HG03565 (cell line): ENCODE results near the gene LZTS3.
"Not testable (repeated sequence)": the region's sequence is repeated elsewhere in the genome, so short reads cannot be mapped to it uniquely, and the experiment has no call there.

ENCODE experiments used
- ATAC-seq: cut with Tn5 transposase; IDR thresholded peaks from one replicate; pipeline ENCODE4 v1.9.1; 2021; ENCODE audit warnings: mild to moderate bottlenecking, moderate library complexity; ENCODE audit not compliant: unreplicated experiment

Gene LZTS3

GRCh38 chr20:3193806-3194616 lies 20.7 kb upstream of the LZTS3 start:
- no peak for ATAC-seq

- ATAC-seq, result no peak
Observed at GRCh38 chr20:3192226-3193015, 19.1 kb upstream of the LZTS3 start.

- ATAC-seq, result no peak
Observed at GRCh38 chr20:3190681-3191111, 17.3 kb upstream of the LZTS3 start.

- no peak for ATAC-seq
Observed at GRCh38 chr20:3189561-3190131, 16.3 kb upstream of the LZTS3 start.

- no peak for ATAC-seq
Observed at GRCh38 chr20:3188823-3189413, 15.6 kb upstream of the LZTS3 start.

- not testable (repeated sequence) for ATAC-seq
Observed at GRCh38 chr20:3187861-3188260, 14.5 kb upstream of the LZTS3 start.

- ATAC-seq, result no peak
Observed at GRCh38 chr20:3183896-3184612, 10.7 kb upstream of the LZTS3 start.

- ATAC-seq, result not testable (repeated sequence)
Observed at GRCh38 chr20:3182429-3182828, 9.1 kb upstream of the LZTS3 start.

- no peak for ATAC-seq
Observed at GRCh38 chr20:3181270-3181669, 7.9 kb upstream of the LZTS3 start.

GRCh38 chr20:3180319-3180718 lies 7.0 kb upstream of the LZTS3 start:
- ATAC-seq, result no peak

GRCh38 chr20:3177746-3178485 lies 4.6 kb upstream of the LZTS3 start:
- no peak for ATAC-seq

GRCh38 chr20:3175270-3175669 lies 1.9 kb upstream of the LZTS3 start:
- ATAC-seq, result no peak

- ATAC-seq, result no peak
Observed at GRCh38 chr20:3174442-3175261, 1.3 kb upstream of the LZTS3 start.

- ATAC-seq, result peak; percentile 71
Observed at GRCh38 chr20:3173610-3174441, 477 bp upstream of the LZTS3 start.

- ATAC-seq, result no peak
Observed at GRCh38 chr20:3172126-3172932, 1.0 kb downstream of the LZTS3 start.

- ATAC-seq, result no peak
Observed at GRCh38 chr20:3171391-3172125, 1.8 kb downstream of the LZTS3 start.
